ENCODE data around the gene GRWD1. TPM values are rescaled to one million over a fixed set of nuclear protein-coding genes. Genes with fewer than 3 reads are reported as not detected.

GRWD1 gene
- total and polyA plus RNA-seq, 10 of the 15 experiments (the other 5 are each of a cell fraction or from before 2014, with no cell fraction given), result 1.4 to 103 (median 30.7) TPM

DNA sequence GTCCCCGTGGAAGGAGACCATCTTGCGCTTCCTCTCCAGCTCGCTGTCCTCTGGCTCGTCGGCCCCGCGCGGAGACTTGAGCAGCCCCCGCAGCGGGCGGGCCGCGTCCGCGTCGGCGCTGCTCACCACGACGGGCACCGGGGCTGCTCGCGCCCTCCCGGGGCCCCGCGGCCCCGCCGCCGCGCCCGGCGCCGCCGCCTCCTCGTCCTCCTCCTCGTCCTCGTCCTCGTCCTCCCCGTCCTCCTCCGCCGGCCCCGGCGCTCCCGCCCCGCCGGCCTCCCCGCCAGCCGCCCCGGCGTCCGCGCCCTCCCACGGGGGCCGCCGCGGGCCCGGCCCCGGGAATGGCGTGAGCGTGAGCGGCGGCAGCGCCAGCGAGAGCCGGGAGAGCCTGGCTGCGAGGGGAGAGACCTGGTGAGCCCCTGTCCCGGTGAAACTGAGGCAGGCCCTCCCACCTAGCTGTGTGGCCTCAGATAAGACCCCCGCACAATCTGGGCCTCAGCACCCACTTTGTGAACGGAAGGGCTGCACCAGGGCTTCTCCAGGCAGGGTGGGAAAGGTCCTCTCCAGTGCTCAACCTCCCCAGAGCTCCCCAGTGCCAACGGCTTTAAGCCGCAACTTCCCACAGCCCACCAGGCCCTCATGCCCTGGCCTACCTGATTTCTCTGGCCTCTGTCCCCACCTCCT, 48.1 kb downstream of the GRWD1 start (continued):
- TF ChIP-seq, protein P1, sequence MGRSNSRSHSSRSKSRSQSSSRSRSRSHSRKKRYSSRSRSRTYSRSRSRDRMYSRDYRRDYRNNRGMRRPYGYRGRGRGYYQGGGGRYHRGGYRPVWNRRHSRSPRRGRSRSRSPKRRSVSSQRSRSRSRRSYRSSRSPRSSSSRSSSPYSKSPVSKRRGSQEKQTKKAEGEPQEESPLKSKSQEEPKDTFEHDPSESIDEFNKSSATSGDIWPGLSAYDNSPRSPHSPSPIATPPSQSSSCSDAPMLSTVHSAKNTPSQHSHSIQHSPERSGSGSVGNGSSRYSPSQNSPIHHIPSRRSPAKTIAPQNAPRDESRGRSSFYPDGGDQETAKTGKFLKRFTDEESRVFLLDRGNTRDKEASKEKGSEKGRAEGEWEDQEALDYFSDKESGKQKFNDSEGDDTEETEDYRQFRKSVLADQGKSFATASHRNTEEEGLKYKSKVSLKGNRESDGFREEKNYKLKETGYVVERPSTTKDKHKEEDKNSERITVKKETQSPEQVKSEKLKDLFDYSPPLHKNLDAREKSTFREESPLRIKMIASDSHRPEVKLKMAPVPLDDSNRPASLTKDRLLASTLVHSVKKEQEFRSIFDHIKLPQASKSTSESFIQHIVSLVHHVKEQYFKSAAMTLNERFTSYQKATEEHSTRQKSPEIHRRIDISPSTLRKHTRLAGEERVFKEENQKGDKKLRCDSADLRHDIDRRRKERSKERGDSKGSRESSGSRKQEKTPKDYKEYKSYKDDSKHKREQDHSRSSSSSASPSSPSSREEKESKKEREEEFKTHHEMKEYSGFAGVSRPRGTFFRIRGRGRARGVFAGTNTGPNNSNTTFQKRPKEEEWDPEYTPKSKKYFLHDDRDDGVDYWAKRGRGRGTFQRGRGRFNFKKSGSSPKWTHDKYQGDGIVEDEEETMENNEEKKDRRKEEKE (IDR thresholded peaks at IDR 0.05), result no peak
- TF ChIP-seq, protein P2, sequence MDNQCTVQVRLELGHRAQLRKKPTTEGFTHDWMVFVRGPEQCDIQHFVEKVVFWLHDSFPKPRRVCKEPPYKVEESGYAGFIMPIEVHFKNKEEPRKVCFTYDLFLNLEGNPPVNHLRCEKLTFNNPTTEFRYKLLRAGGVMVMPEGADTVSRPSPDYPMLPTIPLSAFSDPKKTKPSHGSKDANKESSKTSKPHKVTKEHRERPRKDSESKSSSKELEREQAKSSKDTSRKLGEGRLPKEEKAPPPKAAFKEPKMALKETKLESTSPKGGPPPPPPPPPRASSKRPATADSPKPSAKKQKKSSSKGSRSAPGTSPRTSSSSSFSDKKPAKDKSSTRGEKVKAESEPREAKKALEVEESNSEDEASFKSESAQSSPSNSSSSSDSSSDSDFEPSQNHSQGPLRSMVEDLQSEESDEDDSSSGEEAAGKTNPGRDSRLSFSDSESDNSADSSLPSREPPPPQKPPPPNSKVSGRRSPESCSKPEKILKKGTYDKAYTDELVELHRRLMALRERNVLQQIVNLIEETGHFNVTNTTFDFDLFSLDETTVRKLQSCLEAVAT (IDR thresholded peaks at IDR 0.05), result no peak
- TF ChIP-seq NR2F1 (conservative IDR thresholded peaks at IDR 0.05), result peak; percentile 36; the same call in 1 of the 2 replicates
- peak; percentile 37; the same call in 1 of the 2 replicates for TF ChIP-seq LARP7 (IDR thresholded peaks at IDR 0.05)
- TF ChIP-seq SMC3 (IDR thresholded peaks at IDR 0.05; ENCODE audit: borderline replicate concordance, low read length), result no peak

DNA sequence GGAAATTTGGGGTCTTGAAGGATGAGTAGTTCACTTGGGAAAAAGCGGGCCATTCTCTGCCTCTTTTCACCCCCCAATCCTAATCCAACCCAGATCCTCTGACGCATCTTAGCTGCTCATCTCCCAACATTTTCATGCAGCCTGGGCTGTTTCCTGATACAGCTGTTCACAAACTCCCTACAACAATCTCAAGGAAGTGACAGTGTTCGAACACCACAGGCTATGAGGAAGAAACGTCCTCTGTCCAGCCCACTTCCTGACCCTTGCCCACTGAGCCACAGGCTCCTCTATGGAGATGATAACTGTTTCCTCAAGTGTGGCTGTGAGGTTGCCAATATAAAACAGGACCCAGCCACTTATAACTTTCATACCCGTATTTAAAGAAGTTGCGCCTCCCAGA, 49.6 kb downstream of the GRWD1 start:
- H3K27ac ChIP-seq (ENCODE audit: control insufficient read depth, insufficient read depth), result no peak overlapping the region
- CTCF ChIA-PET, result interaction anchor here (1.8 to 2.2 kb wide), 2 partner anchors 12 to 89 kb away, joined by 5 to 7 read pairs; no protein-coding TSS in a partner anchor
- no peak for FAIRE-seq
- H3K4me2 ChIP-seq (ENCODE audit: control insufficient read depth, insufficient read depth), result no peak overlapping the region
- no peak for ATAC-seq
- intact Hi-C loops (cut with micrococcal nuclease; ENCODE audit: unreplicated experiment) (no loop called here), in situ Hi-C loops (cut with MboI) (no loop called here)
- no peaks in the 10 kb centered on the region for H4K20me1 ChIP-seq (ENCODE audit: control insufficient read depth, insufficient read depth)
- no peaks in the 10 kb centered on the region for H3K9me3 ChIP-seq (replicated peaks; ENCODE audit: control insufficient read depth, insufficient read depth, low read length)
- H3K27me3 ChIP-seq (replicated peaks in 1 of 2; ENCODE audit: control insufficient read depth in 2 of 2, insufficient read depth in 2 of 2, low read length in 1 of 2), result peaks cover 1 to 3% of the 10 kb centered on the region in 2 experiments; a peak in 2 of 4 replicates
- no peak for DNase-seq (ENCODE audit: low read depth, low spot score)
- SMC1A ChIA-PET (ENCODE audit: uncharacterized antibody, unreplicated experiment), result no interaction called here
- RAD21 ChIA-PET (ENCODE audit: unreplicated experiment), result no interaction called here
- H3K9ac ChIP-seq (ENCODE audit: control insufficient read depth, insufficient read depth, low read length), result no peak overlapping the region
- BruUV-seq (replicated peaks), result no TSS peak
- WGBS (ENCODE audit: insufficient coverage, insufficient replicate concordance, low lambda C conversion rate, missing lambda C conversion rate), result 71% methylated on average over 6 of the region's 6 CpGs
- peaks cover 9% of the 10 kb centered on the region for H3K4me1 ChIP-seq (ENCODE audit: control insufficient read depth, insufficient read depth, low read length)
- no peak overlapping the region for H3K4me3 ChIP-seq
- POLR2A ChIA-PET, result no interaction called here
- H3K79me2 ChIP-seq (ENCODE audit: control insufficient read depth, insufficient read depth, low read length), result no peaks in the 10 kb centered on the region
- no peak overlapping the region for H2AFZ ChIP-seq (ENCODE audit: control insufficient read depth, low read depth, low read length)
- H3K36me3 ChIP-seq (ENCODE audit: control insufficient read depth in 2 of 2, insufficient read depth in 2 of 2, low read length in 1 of 2), result no peaks in the 10 kb centered on the region
- TF ChIP-seq YBX1 (IDR thresholded peaks at IDR 0.05) (no peak), MTA2 (IDR thresholded peaks at IDR 0.05; ENCODE audit: low read depth) (no peak), HDAC6 (IDR thresholded peaks at IDR 0.05; ENCODE audit: unreplicated experiment) (no peak), JUND (IDR thresholded peaks at IDR 0.05; ENCODE audit: low read depth, low read length) (no peak), SRF (IDR thresholded peaks at IDR 0.05; ENCODE audit: low read depth in 2 of 2, low read length in 2 of 2) (no peak)
- TF ChIP-seq, protein P3, sequence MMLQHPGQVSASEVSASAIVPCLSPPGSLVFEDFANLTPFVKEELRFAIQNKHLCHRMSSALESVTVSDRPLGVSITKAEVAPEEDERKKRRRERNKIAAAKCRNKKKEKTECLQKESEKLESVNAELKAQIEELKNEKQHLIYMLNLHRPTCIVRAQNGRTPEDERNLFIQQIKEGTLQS (IDR thresholded peaks at IDR 0.05; ENCODE audit: borderline replicate concordance, extremely low read depth, low read depth, low read length), result no peak
- TF ChIP-seq, protein P4, sequence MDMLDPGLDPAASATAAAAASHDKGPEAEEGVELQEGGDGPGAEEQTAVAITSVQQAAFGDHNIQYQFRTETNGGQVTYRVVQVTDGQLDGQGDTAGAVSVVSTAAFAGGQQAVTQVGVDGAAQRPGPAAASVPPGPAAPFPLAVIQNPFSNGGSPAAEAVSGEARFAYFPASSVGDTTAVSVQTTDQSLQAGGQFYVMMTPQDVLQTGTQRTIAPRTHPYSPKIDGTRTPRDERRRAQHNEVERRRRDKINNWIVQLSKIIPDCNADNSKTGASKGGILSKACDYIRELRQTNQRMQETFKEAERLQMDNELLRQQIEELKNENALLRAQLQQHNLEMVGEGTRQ (IDR thresholded peaks at IDR 0.05; ENCODE audit: borderline replicate concordance, low read depth, low read length), result no peak
- TF ChIP-seq, protein P5, sequence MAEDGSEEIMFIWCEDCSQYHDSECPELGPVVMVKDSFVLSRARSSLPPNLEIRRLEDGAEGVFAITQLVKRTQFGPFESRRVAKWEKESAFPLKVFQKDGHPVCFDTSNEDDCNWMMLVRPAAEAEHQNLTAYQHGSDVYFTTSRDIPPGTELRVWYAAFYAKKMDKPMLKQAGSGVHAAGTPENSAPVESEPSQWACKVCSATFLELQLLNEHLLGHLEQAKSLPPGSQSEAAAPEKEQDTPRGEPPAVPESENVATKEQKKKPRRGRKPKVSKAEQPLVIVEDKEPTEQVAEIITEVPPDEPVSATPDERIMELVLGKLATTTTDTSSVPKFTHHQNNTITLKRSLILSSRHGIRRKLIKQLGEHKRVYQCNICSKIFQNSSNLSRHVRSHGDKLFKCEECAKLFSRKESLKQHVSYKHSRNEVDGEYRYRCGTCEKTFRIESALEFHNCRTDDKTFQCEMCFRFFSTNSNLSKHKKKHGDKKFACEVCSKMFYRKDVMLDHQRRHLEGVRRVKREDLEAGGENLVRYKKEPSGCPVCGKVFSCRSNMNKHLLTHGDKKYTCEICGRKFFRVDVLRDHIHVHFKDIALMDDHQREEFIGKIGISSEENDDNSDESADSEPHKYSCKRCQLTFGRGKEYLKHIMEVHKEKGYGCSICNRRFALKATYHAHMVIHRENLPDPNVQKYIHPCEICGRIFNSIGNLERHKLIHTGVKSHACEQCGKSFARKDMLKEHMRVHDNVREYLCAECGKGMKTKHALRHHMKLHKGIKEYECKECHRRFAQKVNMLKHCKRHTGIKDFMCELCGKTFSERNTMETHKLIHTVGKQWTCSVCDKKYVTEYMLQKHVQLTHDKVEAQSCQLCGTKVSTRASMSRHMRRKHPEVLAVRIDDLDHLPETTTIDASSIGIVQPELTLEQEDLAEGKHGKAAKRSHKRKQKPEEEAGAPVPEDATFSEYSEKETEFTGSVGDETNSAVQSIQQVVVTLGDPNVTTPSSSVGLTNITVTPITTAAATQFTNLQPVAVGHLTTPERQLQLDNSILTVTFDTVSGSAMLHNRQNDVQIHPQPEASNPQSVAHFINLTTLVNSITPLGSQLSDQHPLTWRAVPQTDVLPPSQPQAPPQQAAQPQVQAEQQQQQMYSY (CRISPR knock-in tag; IDR thresholded peaks at IDR 0.05), result no peak

Measured in GM12878 (cell line).